Epithelial cell of esophagus (primary cell): ENCODE data around the gene EDC4.

Experiments
- DNase-seq: peaks from one replicate; pipeline ENCODE4 v3.0.0; 2010; ENCODE audit warnings: low read depth
- H3K4me3 ChIP-seq: 2 replicates; pipeline ENCODE4 v1.5.1; 2011; ENCODE audit warnings: mild to moderate bottlenecking, low read length, control low read depth
- TF ChIP-seq, protein P1 (sequence below): IDR thresholded peaks from 2 replicates; pipeline ENCODE4 v1.5.1; 2011; ENCODE audit warnings: low read depth, mild to moderate bottlenecking, low read length, control low read depth, inconsistent platforms; ENCODE audit not compliant: insufficient read depth; ENCODE audit errors: missing control alignments

EDC4 gene

DNA sequence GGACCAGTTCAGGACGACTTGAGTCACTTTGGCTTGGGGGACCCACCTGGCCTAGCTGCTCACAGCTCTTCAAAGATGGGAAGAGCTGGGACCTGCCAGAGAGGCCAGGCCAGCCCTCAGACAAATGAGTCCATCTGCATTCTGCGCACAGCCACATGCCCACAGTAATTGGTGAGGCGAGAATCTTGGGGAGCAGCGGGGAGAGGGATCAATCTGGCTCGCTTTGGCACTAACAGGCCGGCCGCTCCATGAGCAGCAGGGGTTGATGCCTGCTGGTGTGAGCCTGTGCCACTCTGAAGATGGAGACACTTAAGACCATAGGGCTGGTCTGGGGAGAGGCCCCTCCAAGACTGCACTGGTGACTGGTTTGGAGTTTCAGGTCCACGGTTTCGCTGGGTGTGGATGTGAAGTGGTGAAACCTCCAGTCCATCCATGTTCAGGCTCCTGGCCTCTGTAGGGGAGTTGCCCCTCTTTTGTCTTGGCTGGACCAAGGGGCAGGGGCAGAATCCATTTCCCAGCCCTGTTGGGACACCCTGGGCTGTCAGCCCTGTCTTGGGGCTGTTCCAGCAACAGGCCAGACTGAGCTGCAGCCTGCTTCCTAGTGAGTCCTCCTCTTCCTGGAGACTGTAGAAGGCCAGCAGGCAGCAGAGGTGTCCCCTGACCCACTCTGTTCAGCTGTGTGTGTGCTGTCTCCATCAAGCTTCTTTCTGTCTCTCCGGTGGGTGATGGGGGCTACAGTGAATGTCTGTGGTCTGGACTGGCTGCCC lies 51.5 kb downstream of the EDC4 start:
- H3K4me3 ChIP-seq = no peak overlapping the region
- TF ChIP-seq, protein P1, sequence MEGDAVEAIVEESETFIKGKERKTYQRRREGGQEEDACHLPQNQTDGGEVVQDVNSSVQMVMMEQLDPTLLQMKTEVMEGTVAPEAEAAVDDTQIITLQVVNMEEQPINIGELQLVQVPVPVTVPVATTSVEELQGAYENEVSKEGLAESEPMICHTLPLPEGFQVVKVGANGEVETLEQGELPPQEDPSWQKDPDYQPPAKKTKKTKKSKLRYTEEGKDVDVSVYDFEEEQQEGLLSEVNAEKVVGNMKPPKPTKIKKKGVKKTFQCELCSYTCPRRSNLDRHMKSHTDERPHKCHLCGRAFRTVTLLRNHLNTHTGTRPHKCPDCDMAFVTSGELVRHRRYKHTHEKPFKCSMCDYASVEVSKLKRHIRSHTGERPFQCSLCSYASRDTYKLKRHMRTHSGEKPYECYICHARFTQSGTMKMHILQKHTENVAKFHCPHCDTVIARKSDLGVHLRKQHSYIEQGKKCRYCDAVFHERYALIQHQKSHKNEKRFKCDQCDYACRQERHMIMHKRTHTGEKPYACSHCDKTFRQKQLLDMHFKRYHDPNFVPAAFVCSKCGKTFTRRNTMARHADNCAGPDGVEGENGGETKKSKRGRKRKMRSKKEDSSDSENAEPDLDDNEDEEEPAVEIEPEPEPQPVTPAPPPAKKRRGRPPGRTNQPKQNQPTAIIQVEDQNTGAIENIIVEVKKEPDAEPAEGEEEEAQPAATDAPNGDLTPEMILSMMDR = no peak
- no peak for DNase-seq

DNA sequence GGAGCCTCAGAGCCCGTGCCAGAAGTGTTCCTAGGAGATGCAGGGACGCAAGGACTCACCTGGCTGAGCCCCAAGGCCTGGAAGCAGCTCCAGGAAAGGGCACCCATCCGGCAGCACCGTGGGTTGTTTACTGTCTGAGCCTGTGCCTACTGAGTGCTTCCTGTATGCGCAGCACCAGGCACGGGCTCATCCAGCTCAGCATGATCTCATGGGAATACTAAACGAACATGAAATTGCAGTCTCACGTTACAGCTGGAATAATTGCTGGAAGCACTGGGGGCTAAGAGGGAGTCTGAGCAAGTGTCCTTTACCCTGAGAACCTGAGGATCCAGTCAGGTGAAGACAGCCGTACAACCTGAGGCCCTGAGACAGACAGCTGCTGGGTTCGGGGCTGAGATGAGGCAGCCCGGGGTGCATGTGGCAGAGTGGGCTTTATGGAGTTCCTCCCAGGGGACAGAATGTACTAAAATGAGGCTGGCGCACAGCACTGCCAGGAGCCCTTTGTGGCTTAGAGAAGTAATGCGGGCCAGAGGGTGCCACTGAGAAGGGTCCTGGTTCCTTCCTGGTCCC lies 53.4 kb downstream of the EDC4 start:
- peak; percentile 77 for DNase-seq
- TF ChIP-seq, protein P1 = no peak
- H3K4me3 ChIP-seq = no peak overlapping the region

DNA sequence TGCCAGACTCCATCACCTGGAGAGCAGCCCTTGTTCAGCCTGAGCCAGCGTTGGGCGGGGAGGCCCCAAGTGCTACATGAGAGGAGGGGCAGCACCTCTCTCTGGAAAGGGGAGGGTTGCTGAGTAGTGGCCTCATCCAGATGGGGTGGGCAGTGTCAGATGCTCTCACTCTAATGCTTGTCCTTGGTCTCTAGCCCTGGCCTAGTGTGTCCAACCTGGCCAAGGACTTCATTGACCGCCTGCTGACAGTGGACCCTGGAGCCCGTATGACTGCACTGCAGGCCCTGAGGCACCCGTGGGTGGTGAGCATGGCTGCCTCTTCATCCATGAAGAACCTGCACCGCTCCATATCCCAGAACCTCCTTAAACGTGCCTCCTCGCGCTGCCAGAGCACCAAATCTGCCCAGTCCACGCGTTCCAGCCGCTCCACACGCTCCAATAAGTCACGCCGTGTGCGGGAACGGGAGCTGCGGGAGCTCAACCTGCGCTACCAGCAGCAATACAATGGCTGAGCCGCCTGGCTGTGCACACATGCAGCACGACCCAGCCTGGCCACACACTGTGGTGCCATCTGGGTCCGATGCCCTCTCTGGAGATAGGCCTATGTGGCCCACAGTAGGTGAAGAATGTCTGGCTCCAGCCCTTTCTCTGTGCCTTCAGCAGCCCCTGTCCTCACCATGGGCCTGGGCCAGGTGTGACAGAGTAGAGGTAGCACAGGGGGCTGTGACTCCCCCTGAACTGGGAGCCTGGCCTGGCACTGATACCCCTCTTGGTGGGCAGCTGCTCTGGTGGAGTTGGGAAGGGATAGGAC lies 54.5 kb downstream of the EDC4 start:
- DNase-seq = no peak
- no peak overlapping the region for H3K4me3 ChIP-seq
- TF ChIP-seq, protein P1 = no peak

DNA sequence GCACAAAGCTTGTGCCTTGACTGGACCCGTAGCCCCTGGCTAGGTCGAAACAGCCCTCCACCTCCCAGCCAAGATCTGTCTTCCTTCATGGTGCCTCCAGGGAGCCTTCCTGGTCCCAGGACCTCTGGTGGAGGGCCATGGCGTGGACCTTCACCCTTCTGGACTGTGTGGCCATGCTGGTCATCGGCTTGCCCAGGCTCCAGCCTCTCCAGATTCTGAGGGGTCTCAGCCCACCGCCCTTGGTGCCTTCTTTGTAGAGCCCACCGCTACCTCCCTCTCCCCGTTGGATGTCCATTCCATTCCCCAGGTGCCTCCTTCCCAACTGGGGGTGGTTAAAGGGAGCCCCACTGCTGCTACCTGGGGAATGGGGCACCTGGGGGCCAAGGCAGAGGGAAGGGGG lies 55.3 kb downstream of the EDC4 start:
- TF ChIP-seq, protein P1 = no peak
- DNase-seq = no peak
- no peak overlapping the region for H3K4me3 ChIP-seq

DNA sequence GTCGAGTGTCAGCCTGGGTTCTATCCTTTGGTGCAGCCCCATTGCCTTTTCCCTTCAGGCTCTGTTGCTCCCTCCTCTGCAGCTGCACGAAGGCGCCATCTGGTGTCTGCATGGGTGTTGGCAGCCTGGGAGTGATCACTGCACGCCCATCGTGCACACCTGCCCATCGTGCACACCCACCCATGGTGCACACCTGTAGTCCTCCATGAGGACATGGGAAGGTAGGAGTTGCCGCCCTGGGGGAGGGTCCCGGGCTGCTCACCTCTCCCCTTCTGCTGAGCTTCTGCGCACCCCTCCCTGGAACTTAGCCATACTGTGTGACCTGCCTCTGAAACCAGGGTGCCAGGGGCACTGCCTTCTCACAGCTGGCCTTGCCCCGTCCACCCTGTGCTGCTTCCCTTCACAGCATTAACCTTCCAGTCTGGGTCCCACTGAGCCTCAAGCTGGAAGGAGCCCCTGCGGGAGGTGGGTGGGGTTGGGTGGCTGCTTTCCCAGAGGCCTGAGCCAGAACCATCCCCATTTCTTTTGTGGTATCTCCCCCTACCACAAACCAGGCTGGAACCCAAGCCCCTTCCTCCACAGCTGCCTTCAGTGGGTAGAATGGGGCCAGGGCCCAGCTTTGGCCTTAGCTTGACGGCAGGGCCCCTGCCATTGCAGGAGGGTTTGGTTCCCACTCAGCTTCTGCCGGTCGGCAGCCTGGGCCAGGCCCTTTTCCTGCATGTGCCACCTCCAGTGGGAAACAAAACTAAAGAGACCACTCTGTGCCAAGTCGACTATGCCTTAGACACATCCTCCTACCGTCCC lies 55.9 kb downstream of the EDC4 start:
- DNase-seq = peak; percentile 70
- TF ChIP-seq, protein P1 = peak; percentile 95
- H3K4me3 ChIP-seq = no peak overlapping the region

DNA sequence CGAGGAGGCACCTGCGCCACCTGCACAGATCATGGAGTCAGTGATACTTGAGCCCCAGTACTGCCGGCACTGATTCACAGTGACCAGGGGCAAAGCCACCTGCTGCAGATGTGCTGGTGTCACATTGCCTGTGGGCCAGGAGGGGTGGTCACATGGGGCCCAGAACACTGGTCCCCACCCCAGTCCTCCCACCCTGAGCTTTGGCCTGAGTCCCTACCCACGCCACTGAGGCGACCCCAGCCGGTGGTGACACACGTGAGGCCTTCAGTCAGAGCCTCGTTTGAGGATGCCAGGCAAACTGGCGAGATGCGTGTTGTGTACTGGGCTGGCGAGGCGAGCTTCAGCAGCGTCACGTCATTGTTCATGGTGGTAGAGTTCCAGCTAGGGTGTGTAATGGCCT lies 57.3 kb downstream of the EDC4 start:
- H3K4me3 ChIP-seq = no peak overlapping the region
- no peak for DNase-seq
- TF ChIP-seq, protein P1 = no peak
